ENCODE results near the gene NDUFB5.

NDUFB5 gene

DNA sequence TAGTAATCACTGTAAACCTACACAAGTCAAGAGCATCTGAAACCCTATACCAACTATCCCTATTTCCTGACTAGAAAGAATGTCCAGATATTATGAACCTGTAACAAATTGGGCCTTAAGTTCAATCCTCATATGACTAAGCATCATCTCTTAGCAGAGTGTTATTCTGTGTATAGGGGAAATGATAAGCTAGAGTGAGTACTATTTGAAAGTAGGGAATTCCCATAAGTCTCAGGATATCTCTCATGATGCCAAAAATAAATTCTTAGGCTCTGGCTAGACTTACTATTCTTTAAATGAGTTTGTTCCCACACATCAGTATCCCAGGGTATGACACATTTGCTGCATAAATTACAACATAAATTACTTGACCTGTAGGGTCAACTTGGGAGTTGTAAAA, 15.5 kb upstream of the NDUFB5 start:
- ChIA-PET CTCF (no interaction called here), POLR2A (no interaction called here)
- Histone ChIP-seq H3K27ac (ENCODE audit: extremely low read depth, low read depth, low read length) (no peak overlapping the region), H3K4me3 (ENCODE audit: low read depth, low read length) (no peak overlapping the region), H3K9me3 (ENCODE audit: control insufficient read depth, insufficient read depth, low read depth, low read length) (no peaks in the 10 kb centered on the region), H3K4me1 (ENCODE audit: control insufficient read depth, insufficient read depth, low read length) (no peaks in the 10 kb centered on the region), H3K36me3 (ENCODE audit: control insufficient read depth in 2 of 2, insufficient read depth in 1 of 2, low read length in 2 of 2) (peaks cover 40 to 97% of the 10 kb centered on the region in 2 experiments)
- TF ChIP-seq ZNF354C (tag by site-specific recombination; IDR thresholded peaks at IDR 0.05; ENCODE audit: borderline replicate concordance, low read depth) (no peak), ZFP41 (tag by site-specific recombination; IDR thresholded peaks at IDR 0.05; ENCODE audit: borderline replicate concordance) (no peak), ZNF341 (tag by site-specific recombination; IDR thresholded peaks at IDR 0.05; ENCODE audit: low read depth) (no peak), ZNF391 (tag by site-specific recombination; IDR thresholded peaks at IDR 0.05; ENCODE audit: borderline replicate concordance, low read depth) (no peak), ZNF157 (tag by site-specific recombination; IDR thresholded peaks at IDR 0.05) (no peak), PBX3 (CRISPR knock-in tag; IDR thresholded peaks at IDR 0.05) (no peak), ZNF785 (tag by site-specific recombination; IDR thresholded peaks at IDR 0.05) (no peak), KLF9 (tag by site-specific recombination; IDR thresholded peaks at IDR 0.05; ENCODE audit: low read depth) (no peak), ZNF837 (tag by site-specific recombination; IDR thresholded peaks at IDR 0.05) (no peak), ZIC2 (tag by site-specific recombination; IDR thresholded peaks at IDR 0.05) (no peak), ZSCAN23 (tag by site-specific recombination; IDR thresholded peaks at IDR 0.05) (no peak), ZNF501 (tag by site-specific recombination; IDR thresholded peaks at IDR 0.05) (no peak)
- TF ChIP-seq, protein P1, sequence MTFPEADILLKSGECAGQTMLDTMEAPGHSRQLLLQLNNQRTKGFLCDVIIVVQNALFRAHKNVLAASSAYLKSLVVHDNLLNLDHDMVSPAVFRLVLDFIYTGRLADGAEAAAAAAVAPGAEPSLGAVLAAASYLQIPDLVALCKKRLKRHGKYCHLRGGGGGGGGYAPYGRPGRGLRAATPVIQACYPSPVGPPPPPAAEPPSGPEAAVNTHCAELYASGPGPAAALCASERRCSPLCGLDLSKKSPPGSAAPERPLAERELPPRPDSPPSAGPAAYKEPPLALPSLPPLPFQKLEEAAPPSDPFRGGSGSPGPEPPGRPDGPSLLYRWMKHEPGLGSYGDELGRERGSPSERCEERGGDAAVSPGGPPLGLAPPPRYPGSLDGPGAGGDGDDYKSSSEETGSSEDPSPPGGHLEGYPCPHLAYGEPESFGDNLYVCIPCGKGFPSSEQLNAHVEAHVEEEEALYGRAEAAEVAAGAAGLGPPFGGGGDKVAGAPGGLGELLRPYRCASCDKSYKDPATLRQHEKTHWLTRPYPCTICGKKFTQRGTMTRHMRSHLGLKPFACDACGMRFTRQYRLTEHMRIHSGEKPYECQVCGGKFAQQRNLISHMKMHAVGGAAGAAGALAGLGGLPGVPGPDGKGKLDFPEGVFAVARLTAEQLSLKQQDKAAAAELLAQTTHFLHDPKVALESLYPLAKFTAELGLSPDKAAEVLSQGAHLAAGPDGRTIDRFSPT (tag by site-specific recombination; IDR thresholded peaks at IDR 0.05) = no peak

GRCh38 chr3:179590669-179591068, 13.9 kb upstream of the NDUFB5 start:
- CTCF ChIA-PET = no interaction called here
- POLR2A ChIA-PET = no interaction called here
- H3K36me3 ChIP-seq (ENCODE audit: control insufficient read depth in 2 of 2, insufficient read depth in 1 of 2, low read length in 2 of 2) = peaks cover 34 to 97% of the 10 kb centered on the region in 2 experiments
- H3K27ac ChIP-seq (ENCODE audit: extremely low read depth, low read depth, low read length) = no peak overlapping the region
- no peaks in the 10 kb centered on the region for H3K9me3 ChIP-seq (ENCODE audit: control insufficient read depth, insufficient read depth, low read depth, low read length)
- no peaks in the 10 kb centered on the region for H3K4me1 ChIP-seq (ENCODE audit: control insufficient read depth, insufficient read depth, low read length)
- no peak overlapping the region for H3K4me3 ChIP-seq (ENCODE audit: low read depth, low read length)
- TF ChIP-seq ZNF610 (tag by site-specific recombination; IDR thresholded peaks at IDR 0.05; ENCODE audit: borderline replicate concordance) (no peak), ZNF223 (tag by site-specific recombination; IDR thresholded peaks at IDR 0.05) (no peak), WT1 (tag by site-specific recombination; IDR thresholded peaks at IDR 0.05) (no peak), ZNF544 (tag by site-specific recombination; IDR thresholded peaks at IDR 0.05) (no peak), ZNF140 (tag by site-specific recombination; IDR thresholded peaks at IDR 0.05) (no peak), MZF1 (tag by site-specific recombination; IDR thresholded peaks at IDR 0.05; ENCODE audit: borderline replicate concordance) (no peak), ZNF202 (tag by site-specific recombination; IDR thresholded peaks at IDR 0.05; ENCODE audit: borderline replicate concordance) (no peak), GLI4 (tag by site-specific recombination; IDR thresholded peaks at IDR 0.05) (no peak), ZBTB48 (tag by site-specific recombination; IDR thresholded peaks at IDR 0.05) (no peak), KLF8 (tag by site-specific recombination; IDR thresholded peaks at IDR 0.05) (no peak), ZNF677 (tag by site-specific recombination; IDR thresholded peaks at IDR 0.05) (no peak)
- TF ChIP-seq, protein P2, sequence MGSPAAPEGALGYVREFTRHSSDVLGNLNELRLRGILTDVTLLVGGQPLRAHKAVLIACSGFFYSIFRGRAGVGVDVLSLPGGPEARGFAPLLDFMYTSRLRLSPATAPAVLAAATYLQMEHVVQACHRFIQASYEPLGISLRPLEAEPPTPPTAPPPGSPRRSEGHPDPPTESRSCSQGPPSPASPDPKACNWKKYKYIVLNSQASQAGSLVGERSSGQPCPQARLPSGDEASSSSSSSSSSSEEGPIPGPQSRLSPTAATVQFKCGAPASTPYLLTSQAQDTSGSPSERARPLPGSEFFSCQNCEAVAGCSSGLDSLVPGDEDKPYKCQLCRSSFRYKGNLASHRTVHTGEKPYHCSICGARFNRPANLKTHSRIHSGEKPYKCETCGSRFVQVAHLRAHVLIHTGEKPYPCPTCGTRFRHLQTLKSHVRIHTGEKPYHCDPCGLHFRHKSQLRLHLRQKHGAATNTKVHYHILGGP (tag by site-specific recombination; IDR thresholded peaks at IDR 0.05) = no peak
- TF ChIP-seq, protein P3, sequence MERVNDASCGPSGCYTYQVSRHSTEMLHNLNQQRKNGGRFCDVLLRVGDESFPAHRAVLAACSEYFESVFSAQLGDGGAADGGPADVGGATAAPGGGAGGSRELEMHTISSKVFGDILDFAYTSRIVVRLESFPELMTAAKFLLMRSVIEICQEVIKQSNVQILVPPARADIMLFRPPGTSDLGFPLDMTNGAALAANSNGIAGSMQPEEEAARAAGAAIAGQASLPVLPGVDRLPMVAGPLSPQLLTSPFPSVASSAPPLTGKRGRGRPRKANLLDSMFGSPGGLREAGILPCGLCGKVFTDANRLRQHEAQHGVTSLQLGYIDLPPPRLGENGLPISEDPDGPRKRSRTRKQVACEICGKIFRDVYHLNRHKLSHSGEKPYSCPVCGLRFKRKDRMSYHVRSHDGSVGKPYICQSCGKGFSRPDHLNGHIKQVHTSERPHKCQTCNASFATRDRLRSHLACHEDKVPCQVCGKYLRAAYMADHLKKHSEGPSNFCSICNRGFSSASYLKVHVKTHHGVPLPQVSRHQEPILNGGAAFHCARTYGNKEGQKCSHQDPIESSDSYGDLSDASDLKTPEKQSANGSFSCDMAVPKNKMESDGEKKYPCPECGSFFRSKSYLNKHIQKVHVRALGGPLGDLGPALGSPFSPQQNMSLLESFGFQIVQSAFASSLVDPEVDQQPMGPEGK (tag by site-specific recombination; IDR thresholded peaks at IDR 0.05) = no peak

Data from HEK293 (cell line).